A549 treated with CORT108297 at 1 μM for 4 hours (cell line): ENCODE results near the gene DNAJC5G. TPM values are rescaled to one million over a fixed set of nuclear protein-coding genes. Genes with fewer than 3 reads are reported as not detected.

Experiments used
- total RNA-seq: library from RNA; stranded (reverse); fragments of 200-300 nt; extraction: Qiagen RNA extraction; gene quantifications from 5 replicates; pipeline ENCODE4 v1.2.3, GENCODE V29; 2022

Gene DNAJC5G, protein sequence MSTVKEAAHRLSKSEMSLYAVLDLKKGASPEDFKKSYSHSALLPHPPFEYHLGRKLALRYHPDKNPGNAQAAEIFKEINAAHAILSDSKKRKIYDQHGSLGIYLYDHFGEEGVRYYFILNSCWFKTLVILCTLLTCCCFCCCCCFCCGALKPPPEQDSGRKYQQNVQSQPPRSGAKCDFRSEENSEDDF
- total RNA-seq: not detected in 5 replicates

DNA sequence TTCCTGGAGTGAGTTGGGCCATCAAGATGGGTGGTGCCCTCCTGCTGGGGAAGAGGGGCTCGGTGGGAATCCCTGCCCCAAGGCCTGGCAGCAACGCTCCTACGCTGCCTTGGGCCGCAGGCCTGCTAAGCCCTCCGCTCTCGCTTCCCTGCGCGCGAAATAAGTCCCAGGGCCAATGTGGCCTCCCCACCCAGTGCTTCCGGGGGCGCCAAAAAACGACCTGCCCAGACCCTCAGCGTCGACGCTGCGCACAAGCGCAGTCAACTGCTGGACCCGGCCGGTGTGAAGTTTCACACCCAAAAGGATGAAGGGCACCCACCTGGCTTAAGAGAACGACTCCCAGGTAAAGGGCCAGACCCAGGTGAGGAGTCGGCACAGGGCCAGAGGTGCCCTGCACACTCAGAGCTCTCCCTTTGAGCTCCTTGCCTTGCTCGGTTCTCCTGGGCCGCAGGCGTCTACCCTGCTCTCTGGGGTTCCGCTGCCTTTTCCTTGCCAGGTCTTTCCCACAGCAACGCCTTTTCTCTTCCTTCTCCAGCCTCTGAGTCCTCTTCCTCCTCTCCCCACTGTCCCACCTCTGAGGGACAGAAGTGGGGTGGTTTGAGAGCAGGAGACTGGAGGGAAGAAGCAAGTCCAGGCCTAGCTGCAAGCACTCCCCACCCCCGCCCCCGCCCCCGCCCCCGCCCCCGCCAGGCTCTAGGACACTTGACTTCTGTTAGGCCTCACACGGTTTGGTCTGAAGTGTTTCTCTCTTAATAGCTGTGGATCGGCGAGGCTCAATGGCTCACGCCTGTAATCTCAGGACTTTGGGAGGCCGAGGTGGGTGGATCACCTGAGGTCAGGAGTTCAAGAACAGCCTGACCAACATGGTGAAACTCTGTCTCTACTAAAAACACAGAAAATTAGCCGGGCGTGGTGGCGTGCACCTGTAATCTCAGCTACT, at the start of gene DNAJC5G:
TSS of gene DNAJC5G (plus strand) at position 223 of the 940 bp plus-strand sequence. CDS start 1,296 bp downstream, outside the sequence.

DNA sequence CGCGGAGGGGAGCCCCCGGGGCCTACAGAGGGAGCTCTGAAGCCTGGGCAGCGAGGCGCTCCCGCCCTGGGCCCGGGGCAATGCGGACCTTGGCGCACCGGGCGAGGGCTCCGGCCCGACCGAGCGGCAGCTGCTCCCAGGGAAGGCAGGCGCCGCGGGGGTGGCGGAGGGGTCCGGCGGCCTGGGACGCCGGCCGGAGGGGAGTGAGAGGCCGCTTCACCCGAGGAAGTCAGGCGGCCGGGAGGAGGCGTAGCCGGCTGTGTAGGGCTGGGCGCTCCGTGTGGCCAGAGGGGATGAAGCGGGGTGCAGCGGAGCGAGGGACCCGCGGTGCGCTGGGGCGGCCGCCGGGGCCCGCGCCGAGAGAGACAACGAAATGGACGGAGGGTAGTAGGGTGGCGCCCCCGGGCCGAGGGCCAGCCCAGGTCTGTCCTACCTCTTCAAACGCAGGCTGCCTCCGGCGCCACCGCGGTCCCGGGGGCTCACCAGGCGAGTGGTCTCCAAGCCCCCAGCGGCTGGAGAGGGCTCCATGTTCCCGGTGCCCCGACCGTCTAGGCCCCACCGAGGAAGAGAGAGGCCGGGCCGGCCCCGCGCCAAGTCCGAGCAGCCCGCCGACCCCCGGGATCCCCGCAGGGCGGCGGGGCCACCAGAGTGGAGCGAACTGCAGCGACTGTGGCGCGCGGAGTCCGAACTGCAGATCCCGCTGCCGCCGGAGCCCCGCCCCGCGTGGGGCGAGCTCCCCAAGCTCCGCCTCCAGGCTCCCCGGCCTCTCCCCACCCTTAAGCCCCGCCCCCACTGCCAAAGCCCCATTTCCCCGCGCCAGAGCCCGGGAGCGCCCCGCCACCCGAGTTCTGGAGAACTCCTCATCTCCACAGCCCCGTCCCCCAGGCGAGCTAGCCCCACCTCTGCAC, 12.6 kb upstream of the DNAJC5G start, which contains the start of gene SLC30A3:
TSS of gene SLC30A3 (minus strand) at position 669 of the 908 bp plus-strand sequence. CDS start at position 528, 141 bp downstream.

DNA sequence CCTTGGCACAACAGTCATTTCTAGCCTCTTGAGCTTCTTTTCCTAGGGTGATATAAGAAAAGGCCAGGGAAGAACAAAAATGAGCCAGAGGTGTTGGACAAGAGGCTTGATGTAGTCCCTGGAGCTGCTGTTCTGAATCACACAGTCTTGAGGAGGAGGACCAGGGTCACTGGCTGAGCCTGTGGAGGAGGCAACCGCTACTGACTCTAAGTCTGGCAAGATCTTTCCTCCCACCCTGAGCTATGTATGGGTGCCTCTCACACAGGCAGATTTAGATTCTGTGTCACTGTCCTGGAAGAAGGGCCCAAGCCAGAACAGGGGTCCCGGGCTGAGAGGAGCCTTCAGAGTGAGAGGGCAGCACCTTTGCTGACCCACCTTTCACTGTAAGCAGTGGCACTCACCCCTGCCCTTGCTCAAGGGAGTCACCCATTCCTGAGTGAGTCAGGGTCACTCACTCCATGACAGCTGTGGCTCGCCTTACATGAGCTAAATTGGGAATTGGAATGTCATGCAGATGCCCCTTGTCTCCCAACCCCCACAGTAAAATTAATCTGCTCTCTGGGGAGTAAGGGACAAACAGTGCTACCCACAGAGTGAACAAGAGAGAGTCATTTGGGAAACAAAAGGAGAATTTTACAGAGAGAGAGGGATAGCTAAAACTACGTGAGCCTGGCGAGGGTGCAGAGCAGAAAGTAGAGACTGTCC, 6.8 kb downstream of the DNAJC5G start, which contains the start of gene TRIM54:
TSS of gene TRIM54 (plus strand) at position 575 of the 705 bp plus-strand sequence. CDS start 303 bp downstream, outside the sequence.

DNA sequence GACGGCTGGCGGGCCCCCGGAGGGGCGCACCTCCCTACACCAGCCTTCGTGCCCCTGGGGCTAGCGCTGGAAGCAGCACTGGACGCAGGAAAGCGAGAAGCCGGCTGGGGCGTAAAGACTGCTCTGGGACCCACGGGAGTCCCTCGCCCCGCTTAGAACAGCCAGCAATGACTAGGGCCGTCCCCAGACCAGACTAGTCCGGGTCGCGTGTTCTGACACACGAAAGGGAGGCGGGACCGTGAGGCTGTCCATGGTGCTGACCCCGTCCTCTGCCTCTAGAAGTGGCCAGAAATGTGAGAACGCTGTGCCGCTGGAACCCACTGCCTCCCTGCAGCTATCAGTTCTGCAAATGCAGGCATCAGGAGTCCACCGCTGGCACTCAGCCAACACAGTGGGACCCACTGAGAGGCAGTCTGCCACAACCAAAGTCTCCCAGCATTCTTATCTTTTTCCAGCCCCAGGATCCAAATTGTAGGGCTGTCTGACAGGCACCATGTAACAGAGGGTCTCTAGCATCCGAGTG, 33.2 kb downstream of the DNAJC5G start, which contains the start of gene UCN:
TSS of gene UCN (minus strand) at position 87 of the 523 bp plus-strand sequence. CDS start 550 bp downstream, outside the sequence.

DNA sequence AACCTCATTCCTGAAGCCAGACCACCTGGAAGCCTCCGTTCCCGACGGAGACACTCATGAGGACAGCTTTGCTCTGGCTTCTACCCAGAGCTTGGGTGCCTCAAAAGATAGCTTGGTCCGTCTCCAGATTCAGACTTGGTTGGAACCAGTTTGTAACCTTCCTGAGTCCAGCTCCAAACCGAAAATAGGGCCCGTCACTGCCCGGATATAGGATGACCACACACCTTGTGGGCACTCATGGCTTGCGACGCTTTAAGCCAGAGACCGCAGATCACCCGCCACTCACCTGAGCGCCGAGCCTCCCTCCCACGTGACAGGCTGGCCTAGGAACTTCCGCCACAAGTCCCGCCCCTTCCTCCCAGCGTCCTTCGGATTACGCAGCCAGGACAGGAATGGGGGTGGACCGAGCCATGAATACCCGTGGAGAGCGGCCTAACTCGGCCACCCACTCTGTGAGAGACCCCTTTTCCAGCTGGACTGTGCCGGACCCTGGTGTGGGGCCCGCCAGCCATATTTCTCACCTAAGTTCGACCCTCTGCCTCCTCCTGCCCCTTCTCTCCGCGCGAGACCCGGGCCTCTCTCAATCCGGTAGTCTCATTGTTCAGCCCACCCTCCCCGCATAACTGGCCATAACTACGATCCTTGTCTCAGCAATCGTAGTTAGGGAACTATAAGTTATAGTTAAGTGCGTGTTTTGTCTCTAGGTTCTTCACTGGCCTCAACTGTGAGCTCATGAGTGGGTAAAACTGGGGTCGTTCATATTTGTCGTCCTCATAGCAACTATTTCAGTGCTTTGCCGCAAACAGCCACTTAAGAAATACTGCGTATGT, 47.7 kb downstream of the DNAJC5G start, which contains the start of gene MPV17:
TSS of gene MPV17 (minus strand) at position 332 of the 830 bp plus-strand sequence. CDS start 580 bp downstream, outside the sequence.

Other genes with a start within 250 kb of the DNAJC5G start
- 54.2 to 72.9 TPM (median 69.3 TPM) in 5 replicates for gene TMEM214, start 242.5 kb upstream of the DNAJC5G start, total RNA-seq
- 30.0 to 34.0 TPM (median 32.4 TPM) in 5 replicates for gene AGBL5, start 223.8 kb upstream of the DNAJC5G start, total RNA-seq
- gene OST4, start 203.8 kb upstream of the DNAJC5G start, total RNA-seq: 543 to 595 TPM (median 559 TPM) in 5 replicates
- gene EMILIN1, start 196.8 kb upstream of the DNAJC5G start, total RNA-seq: 0.37 to 0.50 TPM (median 0.47 TPM) in 5 replicates
- gene KHK, start 188.7 kb upstream of the DNAJC5G start, total RNA-seq: 7.5 to 11.0 TPM (median 9.5 TPM) in 5 replicates
- gene CGREF1, start 156.3 kb upstream of the DNAJC5G start, total RNA-seq: 7.2 to 8.5 TPM (median 7.7 TPM) in 5 replicates
- gene ABHD1, start 151.6 kb upstream of the DNAJC5G start, total RNA-seq: 1.2 to 1.8 TPM (median 1.3 TPM) in 5 replicates
- 52.9 to 69.5 TPM (median 65.0 TPM) in 5 replicates for gene PREB, start 140.8 kb upstream of the DNAJC5G start, total RNA-seq
- gene PRR30, start 136.0 kb upstream of the DNAJC5G start, total RNA-seq: not detected in 5 replicates
- gene TCF23, start 126.4 kb upstream of the DNAJC5G start, total RNA-seq: not detected in 5 replicates
- 208 to 219 TPM (median 213 TPM) in 5 replicates for gene ATRAID, start 63.4 kb upstream of the DNAJC5G start, total RNA-seq
- gene SLC5A6, start 63.2 kb upstream of the DNAJC5G start, total RNA-seq: 68.6 to 73.0 TPM (median 71.5 TPM) in 5 replicates
- gene CAD, start 58.1 kb upstream of the DNAJC5G start, total RNA-seq: 58.1 to 68.9 TPM (median 65.2 TPM) in 5 replicates
- gene SLC30A3, start 12.4 kb upstream of the DNAJC5G start, total RNA-seq: 2.4 to 4.1 TPM (median 3.9 TPM) in 5 replicates
- gene TRIM54, start 7.0 kb downstream of the DNAJC5G start, total RNA-seq: 0.45 to 0.71 TPM (median 0.61 TPM) in 5 replicates
- 0.48 to 2.5 TPM (median 1.6 TPM) in 5 replicates for gene UCN, start 33.0 kb downstream of the DNAJC5G start, total RNA-seq
- 78.0 to 104 TPM (median 89.6 TPM) in 5 replicates for gene MPV17, start 47.7 kb downstream of the DNAJC5G start, total RNA-seq
- gene GTF3C2, start 81.3 kb downstream of the DNAJC5G start, total RNA-seq: 58.8 to 66.8 TPM (median 60.2 TPM) in 5 replicates
- gene EIF2B4, start 94.9 kb downstream of the DNAJC5G start, total RNA-seq: 58.7 to 63.2 TPM (median 61.4 TPM) in 5 replicates
- 132 to 155 TPM (median 147 TPM) in 5 replicates for gene SNX17, start 95.2 kb downstream of the DNAJC5G start, total RNA-seq
- gene ZNF513, start 105.3 kb downstream of the DNAJC5G start, total RNA-seq: 11.0 to 15.5 TPM (median 14.5 TPM) in 5 replicates
- 161 to 174 TPM (median 170 TPM) in 5 replicates for gene PPM1G, start 134.2 kb downstream of the DNAJC5G start, total RNA-seq
- 127 to 140 TPM (median 138 TPM) in 5 replicates for gene NRBP1, start 153.2 kb downstream of the DNAJC5G start, total RNA-seq
- gene KRTCAP3, start 166.9 kb downstream of the DNAJC5G start, total RNA-seq: 0.17 to 0.76 TPM (median 0.62 TPM) in 5 replicates
- 7.8 to 9.5 TPM (median 9.3 TPM) in 5 replicates for gene IFT172, start 214.3 kb downstream of the DNAJC5G start, total RNA-seq
- gene FNDC4, start 219.8 kb downstream of the DNAJC5G start, total RNA-seq: 3.3 to 5.3 TPM (median 3.9 TPM) in 5 replicates
- 0.13 to 0.58 TPM (median 0.30 TPM) in 5 replicates for gene GCKR, start 221.4 kb downstream of the DNAJC5G start, total RNA-seq